Right renal cortex interstitium (tissue), 3 donors: ENCODE measurements around the gene CDCA7L. TPM values are rescaled to one million over a fixed set of nuclear protein-coding genes. Genes with fewer than 3 reads are reported as not detected.
"Not testable (repeated sequence)": the region's sequence is repeated elsewhere in the genome, so short reads cannot be mapped to it uniquely, and the experiment has no call there.

Source experiments
- DNase-seq, 3 donors: peaks; one replicate each; pipeline ENCODE4 v3.0.0-alpha.2; 2013; ENCODE audit warnings: low read depth in 3 of 3, low spot score in 2 of 3
- polyA plus RNA-seq, 3 donors: library from polyadenylated mRNA; unstranded; fragments of 120-200 nt; gene quantifications; one replicate each; pipeline ENCODE4 v1.2.1, GENCODE V29; 2013; ENCODE audit not compliant: insufficient read length in 3 of 3

Gene CDCA7L
- polyA plus RNA-seq, 3 donors: 42.5 to 58.2 (median 52.2) TPM

DNA sequence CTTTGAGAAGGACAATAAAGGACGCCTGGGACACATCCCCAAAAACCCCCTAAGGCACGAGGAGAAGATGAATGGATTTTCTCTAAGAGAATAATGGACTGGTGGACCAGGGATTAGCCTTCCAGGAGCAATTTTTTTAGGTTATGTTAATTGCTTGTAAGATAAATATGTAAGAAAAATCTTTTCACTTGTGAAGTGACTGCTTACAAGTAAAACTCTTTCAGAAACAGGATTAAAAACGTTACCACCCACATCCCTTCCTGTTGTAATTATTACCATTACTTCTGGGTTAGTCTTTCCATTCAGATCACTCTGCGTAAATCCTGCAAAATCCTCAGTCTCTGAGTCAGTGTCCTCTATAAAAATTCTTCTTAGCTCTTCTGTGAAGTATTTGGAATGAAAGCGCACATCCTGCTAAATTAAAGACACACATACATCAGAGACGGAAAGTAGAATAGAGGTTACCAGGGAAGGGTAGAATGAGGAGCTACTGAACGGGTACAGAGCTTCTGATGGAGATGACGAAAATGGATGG lies 34.3 kb downstream of the CDCA7L start:
- DNase-seq: no peak

DNA sequence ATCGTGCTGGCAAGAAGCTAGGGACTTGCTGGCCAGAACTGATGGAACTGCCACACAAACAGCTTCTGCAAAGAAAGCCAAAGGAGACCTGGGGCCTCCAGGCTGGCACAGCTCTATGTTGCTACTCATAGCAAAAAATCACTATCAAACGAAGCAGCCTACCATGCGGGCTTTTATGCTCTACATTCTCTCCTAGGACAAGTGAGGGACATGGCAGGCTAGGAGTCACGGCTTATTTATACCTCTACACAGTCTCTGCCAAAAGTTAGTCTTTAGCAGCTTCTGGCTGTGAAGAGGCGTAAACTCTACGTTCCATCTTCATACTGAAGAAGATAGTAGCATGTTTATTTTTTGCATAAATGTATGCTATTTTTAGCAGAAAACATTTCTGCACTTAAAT lies 35.4 kb downstream of the CDCA7L start:
- no peak for DNase-seq

DNA sequence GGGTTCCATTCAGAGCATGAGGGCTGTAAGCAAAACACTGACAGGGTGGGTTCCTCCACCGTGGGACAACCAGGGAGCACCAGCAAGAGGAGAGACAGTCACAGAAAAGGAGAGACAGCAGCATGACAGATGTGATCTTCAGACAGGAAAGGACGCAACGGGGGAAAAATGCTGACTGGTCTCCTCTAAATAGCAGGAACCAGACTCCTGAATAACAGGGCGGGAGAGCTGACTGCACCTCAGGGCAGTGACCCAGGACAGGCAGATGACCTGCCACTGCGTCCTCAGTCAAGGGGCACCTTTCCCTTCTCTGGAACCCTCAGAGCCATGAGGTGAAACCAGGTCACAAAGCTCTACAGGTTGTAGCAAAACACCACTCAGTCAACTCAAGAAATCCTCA lies 37.0 kb downstream of the CDCA7L start:
- no peak for DNase-seq

DNA sequence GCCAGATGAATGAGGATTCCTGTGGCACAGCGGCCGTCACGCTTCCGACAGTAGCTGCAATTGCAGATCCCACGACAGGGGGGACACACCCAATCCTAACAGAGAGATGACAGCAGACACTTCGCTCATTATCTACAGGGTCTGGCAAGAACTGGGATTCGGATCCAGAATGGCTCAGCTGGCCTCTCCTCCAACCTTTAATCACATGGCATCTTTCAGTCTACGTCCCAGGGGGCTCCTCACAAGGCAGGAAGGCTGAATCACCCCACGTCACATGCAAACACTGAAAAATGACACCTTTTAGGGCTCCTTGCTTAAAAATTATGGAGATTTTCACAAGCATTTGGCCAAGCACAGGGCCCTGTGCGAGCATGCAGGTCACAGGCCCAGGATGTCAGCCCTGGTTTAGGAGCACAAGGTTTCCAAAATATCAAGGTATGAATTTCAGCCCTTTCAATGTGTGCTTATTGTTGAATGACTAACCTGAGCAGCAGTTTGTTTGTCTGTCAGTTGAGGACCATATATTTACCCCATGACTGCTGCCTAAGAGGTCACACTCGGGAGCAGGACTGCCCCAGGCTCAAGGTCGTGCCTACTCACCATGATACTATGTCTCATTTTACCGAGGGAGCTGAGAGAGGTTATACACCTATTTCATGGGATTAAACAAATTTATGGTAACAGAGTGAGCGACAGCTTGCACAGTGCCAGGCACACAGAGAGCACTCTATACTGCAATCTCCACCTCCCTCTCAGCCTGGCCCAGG lies 42.5 kb downstream of the CDCA7L start:
- DNase-seq: no peak

DNA sequence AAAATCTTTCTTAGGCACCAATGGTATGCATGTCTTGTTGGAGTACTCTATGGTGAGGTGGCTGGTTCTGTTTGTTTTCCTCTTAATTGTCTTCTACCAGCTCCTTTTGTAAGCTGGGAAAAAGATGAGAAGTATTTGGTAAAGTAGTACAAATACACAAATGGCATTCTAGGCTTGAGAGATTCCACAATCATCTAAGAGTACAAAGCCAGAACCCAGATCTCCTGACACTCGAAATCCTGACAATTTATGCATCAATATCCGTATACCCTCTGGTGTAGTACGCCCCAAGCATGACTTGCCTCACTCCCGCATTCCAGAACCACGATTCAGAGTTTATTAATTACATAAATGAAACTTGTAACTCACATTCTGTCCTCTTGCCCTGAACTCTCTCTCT lies 43.5 kb downstream of the CDCA7L start:
- no peak for DNase-seq

DNA sequence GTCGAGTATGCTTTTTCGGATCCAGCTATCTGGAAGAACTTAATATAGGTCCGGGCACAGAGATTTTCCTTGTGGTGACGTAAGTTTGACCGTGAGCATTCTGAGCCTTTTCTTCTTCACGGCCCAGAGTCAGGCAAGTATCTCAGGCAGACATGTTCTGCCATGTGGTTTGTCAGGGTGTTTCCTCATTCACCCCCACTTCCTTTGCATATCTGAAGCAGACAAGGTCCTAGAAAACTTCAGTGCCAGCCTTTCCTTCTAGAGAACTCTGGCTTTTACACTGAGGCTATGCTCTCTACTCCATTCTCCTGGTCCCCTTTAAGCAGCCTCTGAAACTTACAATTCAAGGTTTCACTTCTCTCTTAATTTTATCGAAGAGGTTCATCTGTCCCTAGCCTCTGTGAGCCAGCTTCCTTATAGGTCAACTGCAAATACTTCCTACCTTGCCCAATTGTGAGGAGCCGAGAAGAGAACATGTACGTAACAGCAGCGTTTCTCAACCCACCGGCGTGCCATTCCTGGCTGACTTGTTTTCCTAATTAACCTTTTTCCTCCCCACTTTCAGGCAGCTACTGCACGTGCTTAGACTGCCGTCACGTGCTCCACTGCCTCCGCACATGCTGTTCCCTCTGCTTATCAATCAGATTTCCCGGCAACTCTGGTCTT lies 47.3 kb downstream of the CDCA7L start:
- DNase-seq: no peak

DNA sequence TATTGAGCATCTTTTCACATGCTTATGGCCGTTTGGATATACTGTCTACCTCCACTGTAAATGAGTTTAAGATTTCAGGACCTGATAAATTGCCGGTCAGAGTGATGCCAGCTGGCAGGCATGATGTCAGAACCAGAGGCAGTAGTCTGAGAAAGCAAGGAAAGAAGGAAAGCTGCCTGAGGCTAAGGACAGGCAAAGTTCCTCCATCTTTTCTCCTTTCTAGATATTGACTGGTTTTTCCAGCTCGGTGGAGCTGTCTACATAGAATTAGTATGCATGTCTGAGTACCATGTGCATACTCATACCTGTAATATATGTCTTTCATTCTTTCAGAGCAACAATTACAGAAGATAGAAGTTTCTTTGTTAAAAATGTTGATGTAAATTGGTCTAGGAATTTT lies 52.3 kb downstream of the CDCA7L start:
- no peak for DNase-seq

DNA sequence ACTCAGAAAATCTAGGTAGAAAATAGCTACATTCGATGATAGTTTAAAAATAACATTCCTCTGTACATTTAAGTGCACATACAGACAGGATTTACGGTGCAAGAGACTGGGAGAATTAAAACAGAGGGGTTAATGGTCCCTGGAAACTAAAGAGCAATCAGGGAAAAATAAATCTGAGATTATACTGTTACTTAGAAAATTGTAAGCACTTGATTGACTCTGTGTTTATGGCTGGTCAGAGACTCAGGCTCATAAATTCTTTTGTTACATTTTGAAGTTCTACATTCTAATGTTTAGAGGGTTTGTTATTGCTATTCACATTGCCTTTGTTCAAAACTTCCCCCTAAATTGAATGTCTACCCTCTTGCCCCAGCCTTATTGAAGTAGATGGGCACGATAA lies 54.4 kb downstream of the CDCA7L start:
- peak; percentile 31 to 33 (median 32) for DNase-seq

DNA sequence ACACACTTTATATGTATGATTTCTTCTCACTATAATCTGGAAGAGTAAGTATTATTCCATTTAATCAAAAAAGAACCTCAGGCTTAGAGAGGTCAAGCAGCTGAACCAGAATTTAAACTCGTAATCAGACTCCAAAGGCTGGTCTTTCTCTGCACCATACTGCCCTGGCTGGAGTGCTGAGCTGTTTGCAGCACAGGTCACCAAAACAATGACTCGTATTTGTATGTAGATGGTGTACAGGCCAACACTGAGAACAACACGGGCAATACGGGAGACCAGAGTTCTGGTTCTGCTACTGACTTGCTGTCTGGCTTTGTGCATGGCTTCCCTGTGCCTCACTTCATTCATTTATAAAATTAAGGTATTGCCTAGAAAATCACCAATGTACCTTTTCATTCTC lies 57.9 kb downstream of the CDCA7L start:
- no peak for DNase-seq

DNA sequence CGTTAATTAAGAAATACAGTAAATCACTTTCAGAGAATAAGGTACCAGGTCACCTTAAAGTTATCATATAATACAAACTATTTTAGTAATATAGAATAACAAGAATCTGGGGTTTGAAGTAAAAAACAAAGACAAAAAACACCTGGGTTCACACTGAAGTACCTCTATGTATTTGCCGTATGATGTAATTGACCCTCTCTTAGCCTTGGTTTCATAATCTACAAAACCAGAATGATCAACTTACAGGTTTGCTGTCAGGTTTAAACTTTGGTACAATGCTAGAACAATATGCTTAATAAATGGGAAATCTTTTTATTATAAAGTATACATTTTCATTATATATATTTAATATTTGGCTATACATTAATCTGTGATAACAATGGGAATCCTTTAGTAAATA lies 58.3 kb downstream of the CDCA7L start:
- DNase-seq: no peak

DNA sequence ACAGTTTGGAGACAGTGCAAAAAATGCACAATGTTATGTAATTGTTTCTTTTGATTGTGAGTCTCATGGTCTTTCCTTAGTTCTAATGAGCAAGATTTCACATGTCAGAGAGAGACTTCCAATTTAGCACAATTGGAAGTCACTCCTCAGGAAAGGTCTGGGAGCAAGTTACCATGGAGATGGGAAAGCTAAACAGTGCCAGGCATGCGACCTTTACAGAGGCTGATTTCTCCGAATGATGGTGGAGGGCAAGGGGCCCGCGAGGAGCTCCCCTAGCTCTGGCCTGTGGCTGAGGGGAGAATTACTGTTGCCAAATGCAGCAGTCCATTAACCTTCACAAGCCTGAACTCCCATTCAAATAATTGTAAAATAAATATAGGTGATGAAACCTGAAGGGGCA lies 59.3 kb downstream of the CDCA7L start:
- DNase-seq: no peak

DNA sequence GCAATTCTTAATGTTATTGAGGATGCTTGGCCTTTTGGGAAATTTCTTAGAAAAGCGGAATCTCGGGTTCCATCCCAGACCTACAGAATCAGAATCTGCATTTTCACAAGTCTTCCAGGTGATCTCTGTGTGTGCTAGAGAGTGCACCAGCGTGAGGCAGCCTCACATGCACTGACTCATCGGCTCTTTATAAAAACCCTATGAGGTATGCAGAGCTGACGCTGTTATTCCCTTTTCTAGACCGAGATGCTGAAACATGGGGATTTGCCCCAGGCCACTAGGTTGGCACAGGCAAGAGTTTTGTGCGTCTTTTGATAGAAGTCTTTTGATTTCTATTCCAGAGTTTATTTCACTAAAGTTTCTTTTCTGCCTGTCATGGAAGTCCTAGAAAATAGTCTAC lies 61.2 kb downstream of the CDCA7L start:
- no peak for DNase-seq

DNA sequence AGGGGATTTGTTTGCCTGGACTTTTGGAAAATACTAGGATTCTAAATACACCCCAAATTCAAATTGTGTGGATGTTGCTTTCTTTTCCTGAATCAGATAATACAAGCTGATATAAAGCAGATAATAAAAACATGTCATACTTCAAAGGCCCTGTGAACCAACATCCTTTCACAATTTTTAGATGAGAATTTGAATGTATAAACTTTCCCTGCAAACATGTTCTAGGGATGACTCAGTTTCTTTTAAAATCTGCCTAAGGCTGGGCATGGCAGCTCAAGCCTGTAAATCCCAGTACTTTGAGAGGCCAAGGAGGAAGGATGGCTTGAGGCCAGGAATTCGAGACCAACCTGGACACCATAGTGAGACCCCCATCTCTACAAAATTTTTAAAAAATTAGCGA lies 62.2 kb downstream of the CDCA7L start:
- DNase-seq: not testable (repeated sequence)

DNA sequence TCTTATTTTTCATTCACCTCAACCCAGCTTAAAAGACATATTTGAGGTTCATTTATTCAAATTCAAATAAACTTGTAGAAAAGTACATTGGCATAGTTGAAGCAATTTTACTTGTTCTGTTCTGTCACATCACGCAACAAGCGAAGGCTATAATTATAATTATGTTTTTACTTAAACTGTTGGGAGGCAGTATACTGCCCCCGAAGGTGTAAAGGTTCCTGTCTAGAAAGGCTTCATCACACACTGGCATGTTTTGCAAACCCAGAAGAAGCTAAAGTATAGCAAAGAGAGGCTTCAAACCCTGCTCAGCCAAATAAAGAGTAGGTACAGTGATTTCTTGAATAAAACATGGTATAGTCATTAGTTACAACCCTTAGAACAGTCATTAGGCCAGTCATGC lies 62.6 kb downstream of the CDCA7L start:
- no peak for DNase-seq

DNA sequence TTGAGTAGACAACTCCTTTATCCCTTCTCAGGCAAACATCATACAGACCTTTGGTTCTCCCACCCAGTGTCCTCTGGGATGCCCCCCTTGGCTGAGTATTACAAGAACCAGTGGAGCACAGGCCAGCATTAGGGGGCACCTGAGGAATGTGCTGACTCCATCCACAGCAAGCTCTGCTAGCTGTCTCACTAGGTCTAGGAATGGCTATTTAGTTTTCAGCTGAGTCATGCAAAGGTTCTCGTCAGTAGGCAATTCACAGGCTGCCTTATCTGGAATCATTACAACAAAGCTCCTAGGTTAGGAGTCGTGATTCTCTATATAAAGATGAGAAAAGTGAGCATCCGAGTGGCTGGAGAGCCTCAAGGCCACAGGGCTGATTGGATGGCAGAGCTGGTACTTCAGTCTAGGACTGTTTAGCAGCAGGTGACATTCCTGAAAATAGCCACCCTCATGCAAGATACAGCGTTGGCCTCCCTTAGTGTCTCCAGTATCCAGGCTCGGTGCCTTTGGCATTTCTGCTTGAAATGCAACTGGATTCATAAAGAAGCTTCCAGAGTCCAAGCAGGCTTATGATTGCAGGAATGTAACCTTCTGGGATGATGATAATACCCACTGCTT lies 75.8 kb downstream of the CDCA7L start:
- no peak for DNase-seq

DNA sequence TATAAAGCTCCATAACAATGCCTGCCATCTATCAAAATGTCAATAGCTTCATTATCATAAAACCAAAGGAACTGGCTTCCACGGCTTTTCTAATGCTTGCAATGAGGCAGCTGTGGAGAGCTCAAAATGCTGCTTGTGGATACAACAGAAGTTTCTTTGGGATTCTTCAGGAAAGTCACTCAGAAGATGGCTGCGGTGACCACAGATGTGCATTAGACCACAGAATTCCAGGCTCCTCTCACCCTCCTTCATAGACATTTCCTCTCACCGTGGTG lies 77.2 kb downstream of the CDCA7L start:
- no peak for DNase-seq

DNA sequence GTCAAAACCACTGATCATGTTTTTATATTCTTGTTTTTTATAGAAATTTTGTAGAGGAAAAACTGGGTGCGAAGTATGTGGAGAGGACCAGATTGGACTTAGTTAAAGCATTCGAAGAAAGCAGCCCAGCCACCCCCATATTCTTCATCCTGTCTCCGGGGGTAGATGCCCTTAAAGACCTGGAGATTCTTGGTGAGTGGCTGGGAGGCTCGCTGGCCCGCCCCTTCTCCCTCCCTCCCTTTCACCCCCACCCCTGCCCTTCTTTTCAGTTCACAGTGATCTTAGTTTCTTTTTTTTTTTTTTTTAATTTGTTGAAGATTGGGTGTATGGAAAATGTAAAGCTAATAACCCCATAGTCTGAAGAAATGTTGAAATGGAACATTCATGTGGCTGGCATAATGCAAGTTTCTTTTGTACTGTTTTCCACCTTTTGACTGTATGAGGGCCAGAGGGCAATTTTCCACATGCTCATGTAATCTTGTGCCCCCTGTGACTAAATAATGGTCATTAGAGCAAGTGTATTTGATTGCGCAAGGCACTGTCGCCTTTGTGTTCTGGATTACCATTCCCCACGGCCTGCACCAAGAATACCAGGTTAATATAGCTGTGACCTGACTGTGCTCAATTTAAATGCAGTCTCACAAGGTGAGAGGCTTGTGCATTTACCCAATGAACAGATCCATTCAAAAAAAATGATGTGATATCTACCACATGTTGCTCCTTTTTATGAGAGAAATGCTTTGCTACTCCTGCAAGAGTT lies 77.7 kb downstream of the CDCA7L start:
- DNase-seq: no peak

DNA sequence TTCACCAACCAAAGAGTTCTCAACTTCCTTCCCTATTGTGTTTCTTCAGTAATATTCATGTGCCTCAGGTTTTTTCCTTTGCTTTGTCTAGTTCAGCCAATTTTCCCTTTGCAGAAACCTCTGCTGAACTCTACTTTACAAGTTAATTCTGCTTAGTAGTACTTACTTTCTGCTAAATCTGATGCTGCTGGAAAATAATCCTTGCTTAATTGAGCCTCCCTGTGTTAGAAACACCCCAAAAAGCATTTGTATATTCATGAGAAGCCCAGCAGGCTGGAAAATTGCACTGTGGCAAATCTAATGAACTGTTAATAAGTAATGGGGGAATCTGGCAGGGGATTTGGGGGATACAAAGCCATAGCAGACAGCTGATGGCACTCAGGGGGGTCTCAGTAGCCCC lies 78.5 kb downstream of the CDCA7L start:
- DNase-seq: no peak

DNA sequence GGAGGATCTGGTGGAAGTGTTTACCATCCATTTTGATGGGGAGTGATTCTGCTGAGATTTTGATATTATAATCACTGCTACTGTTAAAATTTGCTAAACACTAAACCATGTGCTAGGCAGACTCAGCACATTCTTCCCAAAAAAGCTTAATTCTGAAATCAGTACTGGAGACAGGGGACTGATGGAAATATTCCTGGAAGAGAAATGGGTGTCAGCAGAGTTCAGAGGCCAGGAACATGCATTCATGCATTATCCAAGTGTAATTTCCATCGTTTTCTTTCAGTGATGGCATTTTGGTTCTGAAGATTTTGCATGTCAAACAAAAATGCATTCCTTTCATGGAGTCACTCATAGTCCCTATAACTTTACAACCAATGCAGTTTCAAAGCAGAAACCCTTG lies 79.0 kb downstream of the CDCA7L start:
- DNase-seq: no peak

DNA sequence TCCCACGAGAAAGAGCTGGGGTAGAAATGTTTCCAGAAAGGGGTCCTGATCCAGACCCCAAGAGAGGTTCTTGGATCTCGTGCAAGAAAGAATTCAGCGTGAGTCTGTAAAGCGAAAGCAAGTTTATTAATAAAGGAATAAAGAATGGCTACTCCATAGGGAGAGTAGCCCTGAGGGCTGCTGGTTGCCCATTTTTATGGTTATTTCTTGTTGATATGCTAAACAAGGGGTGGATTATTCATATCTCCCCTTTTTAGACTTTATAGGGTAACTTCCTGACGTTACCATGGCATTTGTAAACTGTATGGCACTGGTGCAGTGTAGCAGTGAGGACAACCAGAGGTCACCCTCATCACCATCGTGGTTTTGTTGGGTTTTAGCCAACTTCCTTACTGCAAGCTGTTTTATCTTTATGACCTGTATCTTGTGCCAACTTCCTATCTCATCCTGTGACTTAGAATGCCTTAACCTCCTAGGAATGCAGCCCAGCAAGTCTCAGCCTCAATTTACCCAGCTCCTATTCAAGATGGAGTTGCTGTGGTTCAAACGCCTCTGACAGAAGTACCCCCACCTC lies 80.0 kb downstream of the CDCA7L start:
- DNase-seq: not testable (repeated sequence)

DNA sequence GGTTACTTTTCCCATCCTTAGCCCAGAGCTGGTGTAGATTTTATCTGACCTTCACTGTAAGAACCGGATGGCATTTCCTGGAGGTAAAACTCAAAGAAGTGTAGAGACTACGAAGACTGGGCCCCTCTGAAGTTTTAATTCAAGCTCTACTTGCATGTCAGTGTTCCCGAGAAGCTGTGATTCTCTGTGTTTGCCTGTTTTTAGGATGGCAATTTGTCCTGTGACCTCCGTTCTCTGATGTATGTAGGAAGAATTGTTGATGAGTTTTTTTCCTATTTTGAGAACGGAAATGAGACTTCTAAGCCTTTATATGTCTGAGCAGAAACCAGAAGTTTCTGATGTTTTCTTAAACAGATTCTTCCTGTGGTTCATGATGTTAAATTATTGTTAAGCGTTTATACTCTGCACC lies 94.1 kb downstream of the CDCA7L start:
- DNase-seq: no peak
